Activated CD4-positive, CD25-positive, alpha-beta regulatory T cell (primary cell): Measurements from ENCODE around the gene DCLRE1B.
A peak's percentile ranks its signal among the peaks of the same experiment; 100 is the strongest.

Source experiments
- DNase-seq, 4 experiments: peaks; one replicate each; lab custom pipeline; 2025; lab: John Stamatoyannopoulos, UW

Gene DCLRE1B

DNA sequence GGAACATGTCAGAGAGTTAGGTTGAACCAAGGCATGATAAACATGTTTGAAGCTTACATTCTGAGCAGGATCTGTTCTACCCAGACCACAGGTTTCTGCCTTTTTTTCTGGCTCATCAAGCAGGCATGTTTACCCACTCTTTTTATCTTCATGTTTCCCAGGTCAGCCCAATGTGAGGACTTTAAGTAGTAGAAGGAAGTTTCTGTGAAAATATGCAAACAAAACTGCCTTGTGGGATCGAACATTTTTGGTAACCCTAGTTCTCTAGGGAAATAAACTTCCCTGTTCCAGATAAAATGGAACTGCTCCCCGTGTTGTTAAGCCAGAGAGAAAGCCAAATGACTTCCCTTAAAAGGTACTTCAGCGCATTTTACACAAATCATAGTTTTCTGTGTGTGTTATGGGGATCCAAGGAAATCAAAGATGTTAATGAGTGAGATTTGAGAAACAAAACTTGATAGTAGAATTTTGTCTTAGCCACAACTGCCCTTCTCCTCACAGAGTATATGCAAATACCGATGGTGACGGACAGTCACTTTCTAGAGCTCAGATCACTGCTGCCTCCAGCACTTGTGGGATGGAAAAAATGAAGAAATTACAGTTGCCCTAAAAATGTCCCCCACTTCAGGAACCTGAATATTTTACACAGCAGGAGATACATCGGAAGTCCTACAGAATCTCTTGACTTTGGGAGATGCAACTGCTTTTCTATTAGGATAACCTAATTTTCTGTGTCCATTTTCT, 23.2 kb downstream of the DCLRE1B start:
- DNase-seq, result no peak

- peak; percentile 82 to 89 (median 86) for DNase-seq
Measured at GRCh38 chr1:113928941-113929749, 24.0 kb downstream of the DCLRE1B start, which contains the start of gene HIPK1. TSS of gene HIPK1 (plus strand) at chr1:113929324.

GRCh38 chr1:113929750-113930498, 24.8 kb downstream of the DCLRE1B start:
- peak; percentile 28 to 53 (median 40) for DNase-seq

- peak in 2 of 4 experiments; percentile 3 to 6 for DNase-seq
Measured at GRCh38 chr1:113930499-113931161, 25.5 kb downstream of the DCLRE1B start.

- no peak for DNase-seq
Measured at GRCh38 chr1:113931451-113931851, 26.3 kb downstream of the DCLRE1B start.

DNA sequence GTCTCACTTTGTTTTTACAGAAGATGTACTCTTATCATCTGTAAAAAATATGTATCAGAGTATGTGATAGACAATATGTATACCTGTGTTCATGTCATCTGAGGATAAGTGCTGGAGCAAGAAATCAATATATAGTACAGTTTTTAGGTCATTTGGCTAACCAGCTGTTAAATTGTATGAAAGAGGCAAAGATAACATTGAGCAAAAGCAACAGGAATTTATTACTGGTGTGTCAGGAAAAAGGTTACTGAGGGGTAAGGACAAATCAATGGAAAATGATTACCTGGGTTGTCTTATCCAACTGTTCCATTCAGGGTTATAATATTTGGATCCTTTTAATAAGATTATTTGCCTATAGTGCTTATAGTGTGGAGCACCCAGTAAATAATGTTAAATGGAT, 28.9 kb downstream of the DCLRE1B start:
- DNase-seq, result no peak

- no peak for DNase-seq
Measured at GRCh38 chr1:113934511-113935055, 29.5 kb downstream of the DCLRE1B start.

GRCh38 chr1:113935176-113935575, 30.1 kb downstream of the DCLRE1B start:
- DNase-seq, result no peak

DNA sequence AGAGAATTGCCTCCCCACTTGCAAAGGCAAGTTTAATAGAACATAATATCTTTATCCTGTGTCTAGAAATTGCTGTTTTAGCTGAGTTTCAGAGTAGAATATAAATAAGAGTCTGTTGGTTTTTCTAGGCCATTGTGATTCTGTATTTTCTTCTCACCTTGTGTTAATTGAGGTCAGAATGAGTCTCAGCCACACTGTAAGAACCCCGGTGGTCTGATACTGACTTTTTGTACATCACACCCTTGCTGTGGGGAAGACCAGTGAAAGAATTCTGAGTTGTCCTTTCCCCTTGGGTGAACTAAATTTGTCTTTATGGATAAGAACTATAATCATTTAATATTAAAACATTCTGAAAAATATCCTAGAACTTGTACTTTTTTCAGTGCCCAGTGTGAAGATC, 30.8 kb downstream of the DCLRE1B start:
- DNase-seq, result no peak

DNA sequence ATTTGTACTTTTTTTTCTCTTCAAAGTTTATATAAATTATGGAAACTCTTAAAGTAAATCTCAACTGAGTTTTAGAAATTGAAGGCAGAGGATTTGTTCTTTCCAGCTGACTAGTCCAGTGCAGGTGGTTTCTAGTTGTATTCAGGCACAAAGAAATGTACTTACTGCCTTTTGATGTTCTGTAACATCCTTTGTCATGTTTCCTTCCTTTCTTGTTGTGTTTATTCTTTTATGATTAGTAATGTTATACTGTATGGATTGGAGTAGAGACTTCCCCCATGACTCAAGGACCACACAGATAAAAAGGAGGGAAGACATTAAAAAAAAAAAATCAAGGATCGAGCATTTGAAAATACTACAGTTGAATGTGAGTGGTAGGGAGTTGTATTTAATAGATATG, 32.0 kb downstream of the DCLRE1B start:
- DNase-seq, result no peak

DNA sequence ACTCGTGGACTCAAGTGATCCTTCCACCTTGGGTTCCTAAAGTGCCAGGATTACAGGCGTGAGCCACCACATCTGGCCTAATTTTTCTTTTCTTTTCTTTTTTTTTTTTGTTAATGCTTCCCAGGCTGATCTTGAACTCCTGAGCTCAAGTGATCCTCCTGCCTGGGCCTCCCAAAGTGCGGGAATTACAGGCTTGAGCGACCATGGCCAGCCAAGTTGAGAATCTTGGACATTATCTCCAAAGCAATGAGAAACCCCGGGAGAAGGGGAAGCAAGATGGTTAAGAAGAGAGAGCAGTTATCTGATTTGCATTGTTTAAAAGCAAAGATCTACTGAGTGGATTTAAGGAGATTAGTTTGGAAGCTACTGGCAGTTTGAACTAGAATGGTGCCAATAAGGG, 33.1 kb downstream of the DCLRE1B start:
- DNase-seq, result no peak

GRCh38 chr1:113940365-113941244, 35.5 kb downstream of the DCLRE1B start:
- DNase-seq, result no peak

- no peak for DNase-seq
Measured at GRCh38 chr1:113941245-113941559, 36.1 kb downstream of the DCLRE1B start.

DNA sequence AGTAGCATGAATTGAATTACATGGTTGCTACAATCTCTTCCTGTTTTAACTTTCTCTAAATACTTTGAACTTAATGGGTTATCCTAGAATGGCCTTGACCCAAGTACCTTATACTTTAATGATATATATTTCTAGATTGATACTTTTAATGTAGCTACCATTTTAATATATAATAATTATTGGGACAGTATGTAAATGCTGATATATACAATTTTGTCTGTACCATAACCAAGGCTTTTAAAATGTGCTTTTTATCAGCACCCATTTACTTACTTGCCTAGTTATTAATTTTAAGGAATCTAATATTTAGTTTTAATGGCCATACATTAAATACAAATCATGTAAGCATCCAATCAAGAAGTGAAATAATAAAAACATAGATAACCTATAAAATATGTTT, 37.4 kb downstream of the DCLRE1B start:
- DNase-seq, result no peak

GRCh38 chr1:113943028-113943811, 38.1 kb downstream of the DCLRE1B start:
- DNase-seq, result no peak

DNA sequence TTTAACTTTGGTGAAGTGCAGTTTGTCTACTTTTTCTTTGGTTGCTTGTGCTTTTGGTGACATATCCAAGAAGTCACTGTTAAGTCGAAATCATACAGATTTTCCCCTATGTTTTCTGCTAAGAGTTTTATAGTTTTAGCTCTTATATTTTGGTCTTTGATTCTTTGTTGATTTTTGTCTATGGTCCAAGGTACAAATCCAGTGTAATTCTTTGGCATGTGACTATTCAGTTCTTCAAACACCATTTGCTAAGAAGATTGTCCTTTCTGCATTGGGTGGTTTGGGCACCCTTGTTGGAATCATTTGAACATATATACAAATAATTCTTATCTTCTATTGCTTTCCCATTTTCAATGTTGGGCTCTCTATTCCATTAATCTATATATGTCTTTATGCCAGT, 40.2 kb downstream of the DCLRE1B start:
- no peak for DNase-seq

DNA sequence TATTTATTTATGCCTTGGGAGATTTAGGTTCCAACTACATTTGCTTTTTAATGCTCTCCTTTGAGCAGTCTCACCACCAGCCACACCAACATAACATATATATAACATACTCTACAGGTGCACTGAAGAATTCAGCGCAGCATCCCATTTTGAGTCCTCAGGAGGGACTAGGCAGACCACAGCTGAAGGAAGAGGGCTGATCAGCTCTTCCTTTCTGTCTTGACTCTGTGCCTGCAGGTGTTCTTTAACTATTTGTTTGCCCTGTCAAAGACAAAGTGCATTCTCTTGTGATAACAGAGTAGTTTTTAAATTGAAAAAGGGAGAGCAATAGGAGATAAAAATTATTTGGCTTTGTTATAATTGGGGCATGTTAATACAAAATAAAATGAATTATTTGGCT, 41.0 kb downstream of the DCLRE1B start:
- DNase-seq, result no peak

DNA sequence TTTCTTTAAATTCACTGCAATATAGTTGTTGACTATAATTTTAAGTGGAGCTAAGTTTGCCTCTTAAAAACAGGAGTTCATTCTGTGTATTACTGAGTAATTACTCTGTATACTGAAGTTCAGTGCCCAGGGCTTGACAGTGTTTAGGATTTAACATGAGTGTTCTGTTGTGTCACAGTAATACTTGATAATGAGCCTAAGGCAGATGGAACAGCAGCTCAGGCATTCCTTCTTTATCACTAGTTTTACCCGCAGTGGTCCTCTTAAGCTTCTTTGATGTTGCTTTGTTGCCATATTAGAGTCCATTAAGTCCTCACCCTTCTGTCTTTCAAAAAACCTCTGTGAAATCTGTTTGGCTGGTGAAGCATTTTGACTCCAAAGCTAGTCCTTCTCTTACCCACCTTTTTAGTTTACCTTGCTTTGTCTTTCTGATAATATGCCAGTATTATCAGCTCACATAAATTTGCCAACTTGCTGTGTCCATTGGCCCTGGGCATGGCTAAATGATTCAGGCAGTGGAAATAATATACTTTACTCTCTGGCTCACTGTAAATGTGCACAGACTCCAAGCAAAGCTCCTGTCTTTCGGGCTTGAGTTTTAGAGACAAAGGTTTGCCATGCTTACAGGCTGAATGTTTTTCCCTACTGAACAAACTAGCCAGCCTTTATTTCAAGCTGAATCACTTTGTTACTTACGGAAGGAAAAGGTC, 41.7 kb downstream of the DCLRE1B start:
- no peak for DNase-seq

- no peak for DNase-seq
Measured at GRCh38 chr1:113947388-113948107, 42.4 kb downstream of the DCLRE1B start.
